Neural crest cell (in vitro differentiated cells): ENCODE results near the gene GPNMB. TPM values are rescaled to one million over a fixed set of nuclear protein-coding genes. Genes with fewer than 3 reads are reported as not detected.
A peak's percentile ranks its signal among the peaks of the same experiment; 100 is the strongest.

Experiments
- DNase-seq: peaks from one replicate; pipeline ENCODE4 v3.0.0; 2021; ENCODE audit warnings: low read depth, mixed read lengths, low spot score
- H3K27ac Mint-ChIP-seq: one replicate; pipeline ENCODE4 v1.8.0; 2021; ENCODE audit warnings: mild to moderate bottlenecking, mixed read lengths; ENCODE audit not compliant: unreplicated experiment
- H3K27me3 Mint-ChIP-seq: 2 replicates; pipeline ENCODE4 v1.8.0; 2021; ENCODE audit warnings: low read depth, mild to moderate bottlenecking, mixed read lengths
- H3K36me3 Mint-ChIP-seq: 2 replicates; pipeline ENCODE4 v1.8.0; 2021; ENCODE audit warnings: low read depth, mild to moderate bottlenecking, mixed read lengths
- H3K4me1 Mint-ChIP-seq: 2 replicates; pipeline ENCODE4 v1.8.0; 2021; ENCODE audit warnings: mixed read lengths
- H3K4me3 Mint-ChIP-seq: one replicate; pipeline ENCODE4 v1.8.0; 2021; ENCODE audit warnings: mild to moderate bottlenecking, mixed read lengths
- H3K9me3 Mint-ChIP-seq: 2 replicates; pipeline ENCODE4 v1.8.0; 2021; ENCODE audit warnings: mixed read lengths
- total RNA-seq: library from RNA; stranded (reverse); gene quantifications from 2 replicates; pipeline ENCODE4 v1.2.1, GENCODE V29; 2021
- TF ChIP-seq, protein P1 (sequence below): fragments of 200-600 bp; sonication (generic); conservative IDR thresholded peaks from 2 replicates; pipeline ENCODE4 v1.5.0; 2021; ENCODE audit warnings: antibody characterized with exemption, mild to moderate bottlenecking

The GPNMB gene
- total RNA-seq, 1 donor from 2014 or later, result not detected

DNA sequence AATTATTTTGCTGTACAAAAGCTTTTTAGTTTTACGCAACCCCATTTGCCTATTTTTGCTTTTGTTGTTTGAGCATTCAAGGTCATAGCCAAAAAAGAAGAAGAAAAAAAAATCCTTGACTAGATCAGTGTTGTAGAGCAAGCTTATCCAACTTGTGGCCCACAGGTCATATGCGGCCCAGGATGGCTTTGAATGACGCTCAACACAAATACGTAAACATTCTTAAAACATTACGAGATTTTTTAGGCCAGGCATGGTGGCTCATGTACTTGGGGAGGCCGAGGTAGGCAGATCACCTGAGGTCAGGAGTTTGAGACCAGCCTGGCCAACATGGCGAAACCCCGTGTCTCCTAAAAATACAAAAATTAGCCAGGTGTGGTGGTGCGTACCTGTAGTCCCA is 44.4 kb downstream of the GPNMB start:
- Mint-ChIP-seq H3K27ac (no peak overlapping the region), H3K4me1 (no peaks in the 10 kb centered on the region), H3K36me3 (no peaks in the 10 kb centered on the region), H3K4me3 (no peak overlapping the region), H3K9me3 (no peaks in the 10 kb centered on the region), H3K27me3 (peaks cover 2% of the 10 kb centered on the region)
- TF ChIP-seq, protein P1, sequence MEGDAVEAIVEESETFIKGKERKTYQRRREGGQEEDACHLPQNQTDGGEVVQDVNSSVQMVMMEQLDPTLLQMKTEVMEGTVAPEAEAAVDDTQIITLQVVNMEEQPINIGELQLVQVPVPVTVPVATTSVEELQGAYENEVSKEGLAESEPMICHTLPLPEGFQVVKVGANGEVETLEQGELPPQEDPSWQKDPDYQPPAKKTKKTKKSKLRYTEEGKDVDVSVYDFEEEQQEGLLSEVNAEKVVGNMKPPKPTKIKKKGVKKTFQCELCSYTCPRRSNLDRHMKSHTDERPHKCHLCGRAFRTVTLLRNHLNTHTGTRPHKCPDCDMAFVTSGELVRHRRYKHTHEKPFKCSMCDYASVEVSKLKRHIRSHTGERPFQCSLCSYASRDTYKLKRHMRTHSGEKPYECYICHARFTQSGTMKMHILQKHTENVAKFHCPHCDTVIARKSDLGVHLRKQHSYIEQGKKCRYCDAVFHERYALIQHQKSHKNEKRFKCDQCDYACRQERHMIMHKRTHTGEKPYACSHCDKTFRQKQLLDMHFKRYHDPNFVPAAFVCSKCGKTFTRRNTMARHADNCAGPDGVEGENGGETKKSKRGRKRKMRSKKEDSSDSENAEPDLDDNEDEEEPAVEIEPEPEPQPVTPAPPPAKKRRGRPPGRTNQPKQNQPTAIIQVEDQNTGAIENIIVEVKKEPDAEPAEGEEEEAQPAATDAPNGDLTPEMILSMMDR, result no peak
- no peak for DNase-seq

DNA sequence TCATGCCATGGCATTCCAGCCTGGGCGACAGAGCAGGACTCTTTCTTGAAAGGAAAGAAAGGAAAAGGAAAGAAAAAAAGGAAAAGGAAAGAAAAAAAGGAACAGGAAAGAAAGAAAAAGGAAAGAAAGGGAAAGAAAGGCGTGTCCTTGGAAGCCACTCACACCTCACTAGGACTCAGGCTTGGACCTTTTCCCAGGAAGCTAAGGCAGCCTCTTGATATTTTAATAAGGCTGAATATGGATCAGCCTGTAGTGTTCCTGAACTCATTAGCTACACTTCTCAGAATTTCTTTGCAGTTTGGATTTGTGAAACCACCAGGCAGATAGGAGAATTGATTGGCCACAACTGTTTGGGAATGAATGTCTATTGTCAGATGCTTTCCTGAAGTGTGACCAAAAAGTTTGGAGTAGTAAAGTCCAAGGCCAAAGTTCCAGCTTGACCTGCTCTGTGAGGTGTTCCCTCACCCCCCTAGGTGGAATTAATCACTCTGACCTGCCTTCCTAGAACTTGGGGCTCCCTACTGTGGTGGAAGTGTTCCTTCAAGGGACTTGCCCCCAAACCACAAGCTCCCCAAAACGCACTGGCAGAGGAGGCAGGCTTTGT is 45.5 kb downstream of the GPNMB start:
- TF ChIP-seq, protein P1, result no peak
- peaks cover 4% of the 10 kb centered on the region for H3K27me3 Mint-ChIP-seq
- H3K9me3 Mint-ChIP-seq, result no peaks in the 10 kb centered on the region
- H3K36me3 Mint-ChIP-seq, result no peaks in the 10 kb centered on the region
- H3K4me3 Mint-ChIP-seq, result no peak overlapping the region
- no peaks in the 10 kb centered on the region for H3K4me1 Mint-ChIP-seq
- H3K27ac Mint-ChIP-seq, result no peak overlapping the region
- DNase-seq, result no peak

DNA sequence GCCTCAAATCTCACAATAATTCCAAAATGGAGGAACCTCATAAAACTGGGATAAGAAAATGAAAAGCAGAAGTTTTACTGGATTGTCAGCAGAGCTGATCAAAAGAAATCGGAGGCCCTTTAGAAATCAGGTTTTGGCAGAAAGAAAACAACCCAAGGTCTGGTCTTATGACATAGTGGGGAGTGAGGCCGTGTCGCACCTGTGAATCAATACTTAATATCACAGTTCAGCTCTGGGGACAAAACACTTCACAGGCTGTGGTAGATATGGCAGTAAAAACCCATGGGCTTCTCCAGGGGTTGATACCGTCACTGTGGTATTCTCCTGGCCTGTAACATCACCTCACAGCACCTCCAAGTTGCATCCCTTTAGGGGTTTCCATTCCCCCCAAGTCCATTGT is 46.0 kb downstream of the GPNMB start:
- no peak overlapping the region for H3K27ac Mint-ChIP-seq
- no peaks in the 10 kb centered on the region for H3K9me3 Mint-ChIP-seq
- TF ChIP-seq, protein P1, result no peak
- H3K27me3 Mint-ChIP-seq, result peaks cover 4% of the 10 kb centered on the region
- no peak overlapping the region for H3K4me3 Mint-ChIP-seq
- H3K4me1 Mint-ChIP-seq, result no peaks in the 10 kb centered on the region
- DNase-seq, result no peak
- no peaks in the 10 kb centered on the region for H3K36me3 Mint-ChIP-seq

GRCh38 chr7:23293500-23294073 is 47.0 kb downstream of the GPNMB start:
- Mint-ChIP-seq H3K4me1 (no peaks in the 10 kb centered on the region), H3K9me3 (no peaks in the 10 kb centered on the region), H3K4me3 (no peak overlapping the region), H3K27ac (no peak overlapping the region), H3K36me3 (no peaks in the 10 kb centered on the region), H3K27me3 (peaks cover 4% of the 10 kb centered on the region)
- DNase-seq, result no peak
- TF ChIP-seq, protein P1, result no peak

- Mint-ChIP-seq H3K9me3 (peaks cover 3% of the 10 kb centered on the region), H3K27me3 (peaks cover 8% of the 10 kb centered on the region), H3K4me1 (peaks cover 6% of the 10 kb centered on the region), H3K27ac (peak overlapping the region; percentile 27), H3K4me3 (peak overlapping the region; percentile 14), H3K36me3 (peaks cover 3% of the 10 kb centered on the region)
- TF ChIP-seq, protein P1, result no peak
- no peak for DNase-seq
Observed at GRCh38 chr7:23294549-23295400, 48.2 kb downstream of the GPNMB start.
